ENCODE data around the gene DAO. TPM values are rescaled to one million over a fixed set of nuclear protein-coding genes. Genes with fewer than 3 reads are reported as not detected.

DAO gene
- total and polyA plus RNA-seq, 9 donors: not detected

DNA sequence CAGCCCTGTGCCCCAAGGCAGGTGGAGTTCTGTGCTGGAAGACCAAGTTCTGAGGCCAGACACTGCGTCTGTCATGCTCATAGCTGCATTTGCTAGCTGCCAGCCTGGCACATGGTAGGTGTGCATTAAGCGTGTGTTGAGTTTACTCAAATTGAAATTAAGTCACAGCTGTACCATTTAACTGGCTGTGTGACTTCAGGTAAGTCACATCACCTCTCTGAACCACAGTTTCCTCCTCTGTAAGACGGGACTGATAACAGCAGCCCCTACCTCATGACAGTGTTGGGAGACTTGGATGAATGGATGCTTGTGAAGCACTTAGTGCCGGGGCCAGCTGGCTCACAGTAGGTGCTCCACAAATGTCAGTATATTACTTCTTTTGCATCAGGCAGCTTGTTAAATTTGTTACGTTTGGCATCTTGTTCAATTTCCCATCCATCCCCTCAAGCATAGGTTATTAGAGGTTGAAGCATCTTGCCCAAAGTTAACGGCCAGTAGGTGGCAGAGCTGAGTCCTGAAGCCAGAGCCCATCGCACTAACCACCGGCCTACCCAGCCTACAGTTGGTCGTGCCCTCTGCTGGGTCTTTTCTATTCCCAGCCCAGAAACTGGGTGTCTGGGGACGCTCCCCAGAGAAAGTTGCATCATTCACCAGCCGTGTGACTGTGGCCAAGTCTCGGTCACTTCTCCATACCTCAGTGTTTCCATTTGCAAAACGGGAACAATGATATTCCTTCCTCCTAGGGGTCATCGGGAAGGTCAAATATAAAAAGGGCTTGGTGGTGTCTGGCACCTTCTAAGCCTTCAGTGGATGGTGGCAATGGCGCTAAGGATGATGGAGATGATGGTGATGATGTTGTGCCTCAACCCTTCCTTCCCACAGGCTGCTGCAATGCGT is 4.5 kb downstream of the DAO start:
- DNase-seq: no peak
- Histone ChIP-seq H3K36me3 (no peaks in the 10 kb centered on the region), H3K4me1 (ENCODE audit: insufficient read depth) (no peaks in the 10 kb centered on the region), H3K4me3 (no peak overlapping the region), H3K9me3 (no peaks in the 10 kb centered on the region), H3K27me3 (no peaks in the 10 kb centered on the region), H3K27ac (no peak overlapping the region)
- 58 to 61% (median 61%) methylated on average over 16 of the region's 16 CpGs for WGBS, 3 donors
- TF ChIP-seq EP300 (IDR thresholded peaks at IDR 0.05) (no peak), POLR2A (IDR thresholded peaks at IDR 0.05) (no peak), CTCF (IDR thresholded peaks at IDR 0.05) (no peak)
- intact Hi-C loops (cut with DNase I): no loop called here

DNA sequence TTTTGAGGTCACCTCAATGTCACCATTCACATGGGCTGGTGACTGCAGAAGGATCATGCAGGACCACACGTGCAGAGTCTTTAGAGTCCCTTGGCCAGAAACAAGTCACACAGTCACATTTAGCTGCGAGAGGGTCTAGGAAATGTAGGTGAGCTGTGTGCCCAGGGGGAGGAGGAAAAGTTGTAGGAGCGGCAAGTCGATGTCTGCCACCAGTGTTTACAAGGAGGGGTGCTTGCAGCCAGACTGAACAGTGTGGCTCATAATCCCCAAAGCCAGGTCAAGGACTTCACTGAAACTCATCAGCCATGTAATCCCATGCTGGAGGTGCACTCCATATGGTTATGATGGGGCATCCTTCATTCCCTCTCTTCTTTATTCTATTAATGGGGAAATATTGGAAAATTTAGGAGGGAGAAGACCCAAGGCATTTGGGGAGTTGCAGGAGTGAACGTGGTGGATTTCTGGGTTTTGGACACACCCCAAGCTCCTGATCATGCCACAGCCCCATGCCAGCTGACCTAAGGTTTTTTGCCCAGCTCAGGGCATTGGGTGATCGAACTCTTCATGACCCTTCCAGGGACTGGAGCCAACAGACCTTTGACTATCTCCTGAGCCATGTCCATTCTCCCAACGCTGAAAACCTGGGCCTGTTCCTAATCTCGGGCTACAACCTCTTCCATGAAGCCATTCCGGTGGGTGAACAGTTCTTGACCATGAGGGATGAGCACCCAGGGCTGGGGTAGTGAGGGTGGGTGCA is 7.2 kb downstream of the DAO start:
- H3K4me3 ChIP-seq: no peak overlapping the region
- H3K27ac ChIP-seq: no peak overlapping the region
- 61 to 77% (median 75%) methylated on average over 9 of the region's 9 CpGs for WGBS, 3 donors
- H3K4me1 ChIP-seq (ENCODE audit: insufficient read depth): no peaks in the 10 kb centered on the region
- DNase-seq: no peak
- no peaks in the 10 kb centered on the region for H3K36me3 ChIP-seq
- intact Hi-C loops (cut with DNase I): no loop called here
- no peaks in the 10 kb centered on the region for H3K27me3 ChIP-seq
- TF ChIP-seq EP300 (IDR thresholded peaks at IDR 0.05) (no peak), CTCF (IDR thresholded peaks at IDR 0.05) (no peak), POLR2A (IDR thresholded peaks at IDR 0.05) (no peak)
- no peaks in the 10 kb centered on the region for H3K9me3 ChIP-seq

GRCh38 chr12:108888031-108888430 is 8.1 kb downstream of the DAO start:
- H3K27me3 ChIP-seq: no peaks in the 10 kb centered on the region
- 47 to 64% (median 47%) methylated on average over 6 of the region's 6 CpGs for WGBS, 3 donors
- no peaks in the 10 kb centered on the region for H3K9me3 ChIP-seq
- intact Hi-C loops (cut with DNase I): no loop called here
- no peaks in the 10 kb centered on the region for H3K4me1 ChIP-seq (ENCODE audit: insufficient read depth)
- TF ChIP-seq EP300 (IDR thresholded peaks at IDR 0.05) (no peak), CTCF (IDR thresholded peaks at IDR 0.05) (no peak), POLR2A (IDR thresholded peaks at IDR 0.05) (no peak)
- DNase-seq: no peak
- no peaks in the 10 kb centered on the region for H3K36me3 ChIP-seq
- no peak overlapping the region for H3K4me3 ChIP-seq
- H3K27ac ChIP-seq: no peak overlapping the region

- Histone ChIP-seq H3K4me3 (no peak overlapping the region), H3K27me3 (no peaks in the 10 kb centered on the region), H3K27ac (no peak overlapping the region), H3K36me3 (no peaks in the 10 kb centered on the region), H3K9me3 (no peaks in the 10 kb centered on the region), H3K4me1 (ENCODE audit: insufficient read depth) (no peaks in the 10 kb centered on the region)
- intact Hi-C loops (cut with DNase I): no loop called here
- 56 to 67% (median 58%) methylated on average over 2 of the region's 2 CpGs for WGBS, 3 donors
- TF ChIP-seq POLR2A (IDR thresholded peaks at IDR 0.05) (no peak), CTCF (IDR thresholded peaks at IDR 0.05) (no peak), EP300 (IDR thresholded peaks at IDR 0.05) (no peak)
- DNase-seq: no peak
These were observed 10.3 kb downstream of the DAO start for GRCh38 chr12:108890208-108890607.

Measured in ovary (tissue), 9 donors.